ACC112 (cell line): Measurements from ENCODE around the gene C1QTNF12.

Experiments
- H2AFZ ChIP-seq: fragments of 200-600 bp; sonication (generic); one replicate; pipeline ENCODE4 v1.6.0; 2017; ENCODE audit warnings: antibody characterized with exemption, low read length; ENCODE audit not compliant: unreplicated experiment
- H3K27ac ChIP-seq: fragments of 200-600 bp; sonication (generic); 2 replicates; pipeline ENCODE4 v1.5.1; 2014; ENCODE audit warnings: low read depth, mild to moderate bottlenecking, antibody characterized with exemption, low read length, moderate library complexity
- H3K27me3 ChIP-seq: fragments of 200-600 bp; sonication (generic); 2 replicates; pipeline ENCODE4 v1.6.1; 2014; ENCODE audit warnings: mild to moderate bottlenecking, antibody characterized with exemption, low read length, moderate library complexity, mixed read lengths; ENCODE audit not compliant: insufficient read depth
- H3K36me3 ChIP-seq: fragments of 200-600 bp; sonication (generic); 2 replicates; pipeline ENCODE4 v1.6.1; 2016; ENCODE audit warnings: mild to moderate bottlenecking, antibody characterized with exemption, low read length, moderate library complexity, mixed read lengths; ENCODE audit not compliant: insufficient read depth
- H3K4me1 ChIP-seq: fragments of 200-600 bp; sonication (generic); one replicate; pipeline ENCODE4 v1.6.1; 2016; ENCODE audit warnings: low read length, mixed read lengths; ENCODE audit not compliant: insufficient read depth, unreplicated experiment, control insufficient read depth
- H3K4me3 ChIP-seq: fragments of 200-600 bp; sonication (generic); 2 replicates; pipeline ENCODE4 v1.5.1; 2014; ENCODE audit warnings: mild to moderate bottlenecking, low read depth, low read length
- H3K79me2 ChIP-seq: fragments of 200-600 bp; sonication (generic); one replicate; pipeline ENCODE4 v1.6.0; 2016; ENCODE audit warnings: low read length; ENCODE audit not compliant: control insufficient read depth, unreplicated experiment, insufficient read depth

The C1QTNF12 gene

DNA sequence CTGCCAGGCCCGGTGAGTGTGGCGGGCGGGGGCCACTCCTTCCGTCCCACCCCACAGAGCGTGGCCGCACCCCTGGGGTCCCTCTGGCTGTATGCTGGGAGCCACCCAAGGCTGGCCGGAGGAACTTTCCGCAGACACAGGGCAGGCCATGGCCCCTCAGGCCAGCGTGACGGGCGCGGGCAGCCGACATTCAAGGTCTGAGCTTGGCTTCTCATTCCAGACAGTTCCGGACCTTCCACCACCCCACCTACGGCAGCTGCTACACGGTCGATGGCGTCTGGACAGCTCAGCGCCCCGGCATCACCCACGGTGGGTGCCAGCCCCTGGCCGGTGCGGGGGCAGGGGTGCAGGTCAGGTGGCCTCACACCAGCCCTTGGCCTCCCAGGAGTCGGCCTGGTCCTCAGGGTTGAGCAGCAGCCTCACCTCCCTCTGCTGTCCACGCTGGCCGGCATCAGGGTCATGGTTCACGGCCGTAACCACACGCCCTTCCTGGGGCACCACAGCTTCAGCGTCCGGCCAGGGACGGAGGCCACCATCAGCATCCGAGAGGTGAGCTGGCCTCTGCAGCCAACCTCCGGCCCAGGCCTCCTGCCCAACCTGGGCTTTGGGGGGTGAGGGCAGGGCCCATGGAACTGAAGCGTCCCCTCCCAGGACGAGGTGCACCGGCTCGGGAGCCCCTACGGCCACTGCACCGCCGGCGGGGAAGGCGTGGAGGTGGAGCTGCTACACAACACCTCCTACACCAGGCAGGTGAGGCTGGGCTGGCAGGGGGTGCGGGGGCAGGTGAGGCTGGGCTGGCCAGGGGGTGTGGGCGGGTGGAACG lies 41.0 kb upstream of the C1QTNF12 start:
- H3K79me2 ChIP-seq: no peaks in the 10 kb centered on the region

DNA sequence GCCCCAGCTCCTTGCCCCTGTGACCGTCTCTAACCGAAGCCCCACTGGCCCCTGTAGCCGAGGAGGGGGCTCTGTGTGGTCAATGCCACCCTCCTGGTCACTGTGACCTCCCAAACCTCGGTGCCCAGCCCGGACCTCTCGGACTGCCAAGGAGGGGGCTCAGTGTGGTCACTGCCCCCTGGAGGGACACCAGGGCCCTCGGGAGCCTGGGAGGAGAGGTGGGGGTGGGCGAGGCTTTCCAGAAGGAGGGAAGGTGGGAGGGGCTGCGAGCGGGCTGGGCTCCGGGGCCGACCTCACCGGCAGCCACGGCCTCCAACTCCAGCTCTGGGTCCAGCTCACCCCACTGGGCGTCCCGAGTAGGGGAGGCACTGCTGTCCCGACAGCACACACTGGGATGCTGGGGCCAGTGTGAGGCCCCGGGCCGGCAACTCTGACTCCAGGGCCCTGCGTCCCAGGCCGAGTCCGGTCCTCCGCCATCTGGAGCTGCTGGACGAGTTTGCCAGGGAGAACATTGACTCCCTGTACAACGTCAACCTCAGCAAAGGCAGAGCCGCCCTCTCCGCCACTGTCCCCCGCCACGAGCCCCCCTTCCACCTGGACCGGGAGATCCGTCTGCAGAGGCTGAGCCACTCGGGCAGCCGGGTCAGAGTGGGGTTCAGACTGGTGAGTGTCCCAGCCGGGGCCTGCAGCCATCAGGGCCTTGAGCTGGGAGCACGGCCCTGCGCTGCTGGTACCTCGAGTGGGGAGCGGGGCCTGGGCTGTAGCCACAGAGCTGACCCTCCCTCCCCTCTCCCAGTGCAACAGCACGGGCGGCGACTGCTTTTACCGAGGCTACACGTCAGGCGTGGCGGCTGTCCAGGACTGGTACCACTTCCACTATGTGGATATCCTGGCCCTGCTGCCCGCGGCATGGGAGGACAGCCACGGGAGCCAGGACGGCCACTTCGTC lies 40.1 kb upstream of the C1QTNF12 start:
- Histone ChIP-seq H3K79me2 (no peaks in the 10 kb centered on the region), H2AFZ (no peak overlapping the region), H3K27ac (no peak overlapping the region), H3K36me3 (no peaks in the 10 kb centered on the region), H3K27me3 (no peaks in the 10 kb centered on the region), H3K4me3 (no peak overlapping the region), H3K4me1 (peaks cover 12% of the 10 kb centered on the region)

More for the DNA sequence above, 41.0 kb upstream of the C1QTNF12 start:
- H2AFZ ChIP-seq: no peak overlapping the region
- no peaks in the 10 kb centered on the region for H3K27me3 ChIP-seq
- H3K4me1 ChIP-seq: peaks cover 10% of the 10 kb centered on the region
- H3K4me3 ChIP-seq: no peak overlapping the region
- H3K27ac ChIP-seq: no peak overlapping the region
- no peaks in the 10 kb centered on the region for H3K36me3 ChIP-seq

DNA sequence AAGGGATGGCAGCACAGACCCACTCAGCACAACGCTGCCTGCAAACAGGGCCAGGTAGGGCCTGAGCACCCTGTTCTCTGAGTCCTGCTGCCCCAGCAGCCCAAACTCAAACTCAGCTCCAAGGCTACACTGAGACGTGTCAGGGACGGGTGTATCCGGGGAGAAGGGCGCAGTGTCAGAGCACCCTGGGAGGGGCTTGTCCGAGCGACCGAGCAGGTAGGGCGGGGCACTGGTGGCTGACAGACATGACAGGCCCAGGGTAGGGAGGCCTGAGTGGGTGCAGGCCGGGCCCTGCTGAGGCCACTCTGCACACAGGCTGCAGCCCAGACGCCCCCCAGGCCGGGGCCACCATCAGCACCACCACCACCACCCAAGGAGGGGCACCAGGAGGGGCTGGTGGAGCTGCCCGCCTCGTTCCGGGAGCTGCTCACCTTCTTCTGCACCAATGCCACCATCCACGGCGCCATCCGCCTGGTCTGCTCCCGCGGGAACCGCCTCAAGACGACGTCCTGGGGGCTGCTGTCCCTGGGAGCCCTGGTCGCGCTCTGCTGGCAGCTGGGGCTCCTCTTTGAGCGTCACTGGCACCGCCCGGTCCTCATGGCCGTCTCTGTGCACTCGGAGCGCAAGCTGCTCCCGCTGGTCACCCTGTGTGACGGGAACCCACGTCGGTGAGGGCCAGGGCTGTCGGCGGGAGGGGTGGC lies 39.2 kb upstream of the C1QTNF12 start:
- no peaks in the 10 kb centered on the region for H3K27me3 ChIP-seq
- H3K4me3 ChIP-seq: no peak overlapping the region
- peaks cover 4% of the 10 kb centered on the region for H3K4me1 ChIP-seq
- no peaks in the 10 kb centered on the region for H3K36me3 ChIP-seq
- no peak overlapping the region for H2AFZ ChIP-seq
- no peaks in the 10 kb centered on the region for H3K79me2 ChIP-seq
- no peak overlapping the region for H3K27ac ChIP-seq

DNA sequence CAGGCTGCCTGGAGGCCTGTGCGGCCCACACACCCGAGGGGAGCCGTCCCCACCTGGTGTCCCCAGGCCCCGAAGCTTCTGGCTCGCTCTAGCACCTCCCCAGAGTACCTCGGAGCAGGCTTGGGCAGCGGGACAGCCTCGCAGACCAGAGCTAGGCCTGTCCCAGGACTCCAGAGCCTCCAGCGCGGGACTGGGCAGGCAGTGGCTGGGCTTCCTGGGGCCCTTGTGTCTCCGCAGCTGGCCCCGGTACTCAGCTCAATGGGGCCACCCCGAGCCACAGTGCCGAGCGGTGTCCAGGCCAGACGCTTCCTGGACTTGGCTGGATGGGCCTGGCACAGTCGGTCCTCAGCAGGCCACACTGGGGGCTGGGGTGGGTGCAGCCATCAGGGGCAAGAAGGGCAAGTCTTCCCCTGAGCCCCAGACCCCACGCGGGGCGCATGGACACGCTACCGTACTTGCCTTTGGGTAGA lies 38.6 kb upstream of the C1QTNF12 start:
- H3K79me2 ChIP-seq: no peaks in the 10 kb centered on the region
- no peaks in the 10 kb centered on the region for H3K27me3 ChIP-seq
- no peak overlapping the region for H3K4me3 ChIP-seq
- H3K36me3 ChIP-seq: no peaks in the 10 kb centered on the region
- no peak overlapping the region for H2AFZ ChIP-seq
- H3K4me1 ChIP-seq: peaks cover 3% of the 10 kb centered on the region
- no peak overlapping the region for H3K27ac ChIP-seq

DNA sequence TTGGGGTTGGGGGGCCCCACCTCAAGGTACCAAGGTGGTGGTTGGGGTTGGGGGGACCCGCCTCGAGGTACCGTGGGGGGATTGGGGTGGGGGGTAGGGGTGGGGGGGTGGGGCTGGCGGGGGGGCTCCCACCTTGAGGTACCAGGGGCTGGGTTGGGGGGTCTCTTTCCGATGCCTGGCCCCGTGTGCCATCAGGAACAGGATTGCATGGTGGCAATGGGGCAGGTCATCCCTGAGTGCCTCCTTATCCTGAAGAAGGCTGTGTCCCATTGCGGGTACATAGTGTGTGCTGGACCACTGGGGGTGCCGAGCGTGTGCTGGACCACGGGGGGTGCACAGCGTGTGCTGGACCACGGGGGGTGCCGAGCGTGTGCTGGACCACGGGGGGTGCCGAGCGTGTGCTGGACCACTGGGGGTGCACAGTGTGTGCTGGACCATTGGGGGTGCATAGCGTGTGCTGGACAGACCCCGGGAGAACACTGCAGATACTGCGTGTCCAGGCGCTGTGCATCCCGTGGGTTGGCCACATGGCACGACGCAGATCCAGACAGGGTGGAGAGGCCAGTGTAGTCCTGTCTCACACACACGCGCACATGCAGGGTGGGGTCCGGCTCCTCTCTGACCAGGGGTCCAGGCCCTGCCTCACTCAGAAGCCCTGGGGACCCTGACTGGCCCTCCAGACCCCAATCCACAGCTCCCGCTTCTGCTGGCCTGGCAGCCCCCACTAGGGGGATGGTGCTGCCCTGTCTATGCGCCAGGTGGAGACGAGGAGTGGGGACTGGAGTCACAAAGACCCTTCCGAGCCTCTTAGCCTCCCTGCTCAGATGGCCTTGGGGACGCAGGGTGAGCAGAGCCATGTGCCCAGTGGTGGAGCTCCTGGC lies 37.9 kb upstream of the C1QTNF12 start:
- Histone ChIP-seq H3K36me3 (no peaks in the 10 kb centered on the region), H3K4me1 (peaks cover 3% of the 10 kb centered on the region), H3K4me3 (no peak overlapping the region), H2AFZ (no peak overlapping the region), H3K27ac (no peak overlapping the region), H3K79me2 (no peaks in the 10 kb centered on the region), H3K27me3 (no peaks in the 10 kb centered on the region)

DNA sequence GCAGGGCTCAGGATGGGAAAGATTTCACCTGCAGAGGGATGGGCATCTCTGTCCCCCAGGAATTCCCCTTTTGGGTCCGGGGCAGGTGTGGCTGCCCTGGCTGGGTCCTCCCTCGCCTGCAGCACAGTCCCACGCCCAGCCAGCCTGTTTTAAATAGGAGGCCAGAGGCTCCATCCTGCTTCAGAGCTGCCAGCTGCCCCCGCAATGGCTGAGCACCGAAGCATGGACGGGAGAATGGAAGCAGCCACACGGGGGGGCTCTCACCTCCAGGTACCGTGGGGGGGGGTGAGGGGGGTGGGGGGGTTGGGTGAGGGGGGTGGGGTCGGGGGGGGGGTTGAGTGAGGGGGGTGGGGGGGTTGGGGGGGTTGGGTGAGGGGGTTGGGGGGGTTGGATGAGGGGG lies 37.3 kb upstream of the C1QTNF12 start:
- Histone ChIP-seq H3K79me2 (no peaks in the 10 kb centered on the region), H3K27me3 (no peaks in the 10 kb centered on the region), H2AFZ (no peak overlapping the region), H3K4me3 (no peak overlapping the region), H3K4me1 (peaks cover 3% of the 10 kb centered on the region), H3K27ac (no peak overlapping the region), H3K36me3 (no peaks in the 10 kb centered on the region)

DNA sequence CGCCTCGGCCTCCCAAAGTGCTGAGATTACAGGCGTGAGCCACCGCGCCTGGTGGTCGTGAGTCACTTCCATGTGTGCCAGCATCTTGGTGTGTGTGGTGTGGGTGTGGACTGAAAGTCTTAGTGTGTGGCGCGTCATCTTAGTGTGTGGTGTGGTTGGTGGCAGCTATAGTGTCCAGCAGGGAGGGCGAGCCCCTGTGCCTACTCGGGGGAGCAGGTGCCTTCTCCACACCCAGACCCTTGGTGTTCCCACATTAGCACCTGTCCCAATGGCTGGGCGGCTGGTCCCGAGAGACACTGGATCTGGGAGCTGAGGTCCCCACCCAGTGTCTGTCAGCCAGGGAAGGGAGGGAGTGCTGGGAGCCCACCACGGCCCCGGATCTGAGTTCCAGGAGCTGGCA lies 36.5 kb upstream of the C1QTNF12 start:
- Histone ChIP-seq H2AFZ (no peak overlapping the region), H3K27ac (no peak overlapping the region), H3K36me3 (no peaks in the 10 kb centered on the region), H3K79me2 (no peaks in the 10 kb centered on the region), H3K27me3 (no peaks in the 10 kb centered on the region), H3K4me1 (peaks cover 3% of the 10 kb centered on the region), H3K4me3 (no peak overlapping the region)

DNA sequence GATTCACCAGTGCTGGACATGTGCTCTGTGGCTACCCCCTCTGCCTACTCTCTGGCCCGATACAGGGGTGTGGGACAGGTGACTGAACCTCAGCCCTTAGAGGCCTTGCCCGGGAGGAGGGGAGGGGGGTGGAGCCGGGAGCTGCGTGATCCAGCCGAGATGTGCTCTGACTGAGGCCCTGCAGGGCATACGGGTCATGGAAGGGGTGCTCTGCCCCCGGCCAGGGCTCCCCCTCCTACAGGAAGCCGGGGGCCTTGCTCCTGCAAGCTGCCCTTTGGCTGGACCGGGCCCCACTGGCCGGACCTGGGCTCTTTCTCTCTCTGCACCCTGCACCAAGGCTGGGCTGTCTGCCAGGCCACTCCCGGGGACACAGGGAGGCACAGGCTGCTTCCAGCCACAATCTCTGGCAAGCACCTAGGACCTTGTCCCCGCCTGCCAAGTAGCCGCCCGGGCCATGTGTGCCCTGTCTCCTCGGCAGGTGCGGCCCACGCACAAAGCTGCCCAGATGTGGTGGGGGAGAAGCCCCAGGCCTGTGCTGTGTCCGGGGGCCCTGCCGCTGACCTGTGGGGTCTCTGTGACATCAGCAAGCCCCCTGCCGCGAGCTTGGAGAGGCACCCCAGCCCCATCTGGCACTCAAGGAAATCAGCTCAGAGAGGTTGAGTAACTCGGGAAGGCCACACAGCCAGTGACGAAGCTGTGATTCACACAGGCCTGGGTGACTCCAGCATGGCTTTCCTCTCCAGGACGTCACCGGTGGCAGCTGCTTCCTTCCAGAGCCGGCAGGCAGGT lies 35.2 kb upstream of the C1QTNF12 start:
- no peaks in the 10 kb centered on the region for H3K79me2 ChIP-seq
- H3K27me3 ChIP-seq: no peaks in the 10 kb centered on the region
- H3K4me1 ChIP-seq: peaks cover 3% of the 10 kb centered on the region
- H3K4me3 ChIP-seq: no peak overlapping the region
- H2AFZ ChIP-seq: no peak overlapping the region
- H3K27ac ChIP-seq: no peak overlapping the region
- H3K36me3 ChIP-seq: no peaks in the 10 kb centered on the region

DNA sequence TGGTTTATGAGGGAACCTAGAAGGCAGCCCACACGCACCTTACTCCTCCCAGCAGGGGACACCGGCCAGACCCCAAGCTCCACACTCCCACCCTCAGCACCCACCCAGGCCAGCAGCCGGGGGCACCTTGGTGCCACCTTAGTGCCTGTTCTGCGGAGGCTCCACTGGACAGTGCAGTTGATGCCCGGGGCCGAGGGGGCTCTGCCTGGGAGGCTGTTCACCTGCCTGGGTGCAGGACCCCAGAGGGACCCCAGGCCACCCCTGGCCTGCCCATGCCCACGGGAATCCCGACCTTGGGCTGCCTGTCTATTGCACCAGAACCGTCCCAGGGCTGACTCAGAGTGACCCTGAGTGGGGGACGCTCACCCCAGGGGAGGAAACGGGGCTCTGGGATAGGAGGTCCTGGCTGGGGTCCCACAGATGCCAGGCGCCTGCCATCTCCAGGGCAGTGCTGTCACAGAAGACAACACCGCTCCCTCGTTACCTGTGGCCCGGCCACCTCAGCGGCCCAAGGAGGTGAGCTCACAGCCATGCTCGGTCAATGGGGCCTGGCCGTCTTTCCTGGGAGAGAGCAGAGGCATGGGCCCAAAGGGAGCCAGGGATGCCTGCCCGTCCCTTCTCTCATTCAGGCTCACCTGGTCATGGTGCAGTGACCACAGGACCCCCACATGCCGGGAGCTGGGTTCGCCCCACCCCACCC lies 34.4 kb upstream of the C1QTNF12 start:
- Histone ChIP-seq H3K4me1 (peaks cover 3% of the 10 kb centered on the region), H3K79me2 (no peaks in the 10 kb centered on the region), H3K27me3 (no peaks in the 10 kb centered on the region), H3K27ac (no peak overlapping the region), H3K36me3 (no peaks in the 10 kb centered on the region), H2AFZ (no peak overlapping the region), H3K4me3 (no peak overlapping the region)
